HG02763 (cell line): ENCODE results near the gene UGT2B7.

Source experiments
- ATAC-seq: cut with Tn5 transposase; IDR thresholded peaks from one replicate; pipeline ENCODE4 v1.9.1; 2021; ENCODE audit warnings: mild to moderate bottlenecking, moderate library complexity; ENCODE audit not compliant: unreplicated experiment

UGT2B7 gene

DNA sequence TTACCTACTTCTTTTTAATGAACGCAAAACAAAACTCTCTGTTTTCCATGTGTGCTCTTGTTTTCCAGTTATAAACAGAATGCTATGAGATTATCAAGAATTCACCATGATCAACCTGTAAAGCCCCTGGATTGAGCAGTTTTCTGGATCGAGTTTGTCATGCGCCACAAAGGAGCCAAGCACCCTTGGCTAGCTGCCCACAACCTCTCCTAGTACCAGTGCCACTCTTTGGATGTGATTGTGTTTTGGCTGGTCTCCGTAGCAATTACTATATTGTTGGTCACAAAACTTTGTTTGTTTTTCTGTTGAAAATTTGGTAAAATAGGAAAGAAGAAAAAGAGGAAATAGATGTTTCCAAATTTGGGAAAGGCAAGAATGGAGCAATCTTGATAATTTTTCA, 51.1 kb downstream of the UGT2B7 start:
- no peak for ATAC-seq

DNA sequence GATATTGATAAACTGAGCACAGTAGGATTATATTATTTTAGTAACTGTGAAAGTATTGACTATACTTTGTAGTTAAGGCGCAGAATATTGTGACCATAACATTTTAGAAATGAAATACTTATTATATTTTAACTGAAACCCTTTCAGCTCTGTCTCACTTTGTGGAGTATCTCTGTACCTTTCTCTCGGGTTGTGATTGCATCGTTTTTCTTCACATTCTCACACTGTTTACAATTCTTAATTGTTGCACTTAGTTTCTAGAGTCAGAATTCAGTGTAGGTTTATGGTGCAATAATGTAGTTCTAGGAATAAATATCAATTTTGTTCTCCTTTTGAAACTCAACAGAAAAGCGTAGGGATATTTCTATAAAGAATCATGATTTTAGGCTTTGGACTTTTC, 57.7 kb downstream of the UGT2B7 start:
- ATAC-seq = no peak

DNA sequence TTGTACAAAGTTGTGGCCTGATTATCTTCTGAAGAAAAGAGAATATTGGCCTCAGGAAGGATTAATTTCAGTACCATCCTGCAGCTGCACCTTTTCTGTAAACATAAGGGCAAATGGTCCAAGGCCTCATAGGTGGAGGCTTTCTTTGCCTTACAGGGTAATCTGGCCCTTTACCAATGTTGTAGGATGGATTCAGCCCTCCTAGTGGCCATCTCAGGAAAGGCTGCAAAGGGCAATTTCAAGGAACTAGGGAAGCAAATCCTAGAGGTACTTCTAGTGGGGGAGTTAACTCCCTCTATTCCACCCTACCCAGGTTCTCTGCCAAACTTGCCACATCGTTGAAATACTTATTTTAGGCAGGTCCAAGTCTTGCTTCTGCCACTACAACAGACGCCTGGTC, 60.6 kb downstream of the UGT2B7 start:
- no peak for ATAC-seq
